ENCODE results near the gene RASSF3.

GRCh38 chr12:64707926-64708325 lies 97.6 kb downstream of the RASSF3 start:
- TF ChIP-seq, protein P1, sequence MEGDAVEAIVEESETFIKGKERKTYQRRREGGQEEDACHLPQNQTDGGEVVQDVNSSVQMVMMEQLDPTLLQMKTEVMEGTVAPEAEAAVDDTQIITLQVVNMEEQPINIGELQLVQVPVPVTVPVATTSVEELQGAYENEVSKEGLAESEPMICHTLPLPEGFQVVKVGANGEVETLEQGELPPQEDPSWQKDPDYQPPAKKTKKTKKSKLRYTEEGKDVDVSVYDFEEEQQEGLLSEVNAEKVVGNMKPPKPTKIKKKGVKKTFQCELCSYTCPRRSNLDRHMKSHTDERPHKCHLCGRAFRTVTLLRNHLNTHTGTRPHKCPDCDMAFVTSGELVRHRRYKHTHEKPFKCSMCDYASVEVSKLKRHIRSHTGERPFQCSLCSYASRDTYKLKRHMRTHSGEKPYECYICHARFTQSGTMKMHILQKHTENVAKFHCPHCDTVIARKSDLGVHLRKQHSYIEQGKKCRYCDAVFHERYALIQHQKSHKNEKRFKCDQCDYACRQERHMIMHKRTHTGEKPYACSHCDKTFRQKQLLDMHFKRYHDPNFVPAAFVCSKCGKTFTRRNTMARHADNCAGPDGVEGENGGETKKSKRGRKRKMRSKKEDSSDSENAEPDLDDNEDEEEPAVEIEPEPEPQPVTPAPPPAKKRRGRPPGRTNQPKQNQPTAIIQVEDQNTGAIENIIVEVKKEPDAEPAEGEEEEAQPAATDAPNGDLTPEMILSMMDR (IDR thresholded peaks at IDR 0.05; ENCODE audit: poor library complexity, severe bottlenecking), result no peak
- no peak for TF ChIP-seq EP300 (conservative IDR thresholded peaks at IDR 0.05; ENCODE audit: poor library complexity, severe bottlenecking)

Data from neural cell (in vitro differentiated cells).